PC-3 (cell line): ENCODE results near the gene CARF. TPM values are rescaled to one million over a fixed set of nuclear protein-coding genes. Genes with fewer than 3 reads are reported as not detected.

Experiments used
- ATAC-seq: fragments of 200-7000 bp; cut with Tn5 transposase; 2 replicates; pipeline ENCODE4 v1.9.1; 2020; ENCODE audit warnings: mild to moderate bottlenecking, moderate library complexity
- BruUV-seq: library from RNA; stranded (reverse); fragments of 400-500 nt; replicated peaks from 2 replicates; lab custom pipeline; 2021; lab: Mats Ljungman, UMichigan
- CTCF ChIA-PET: fragments of 300-600 bp; sonication (Branson Sonifier 250); formaldehyde crosslinking; loops from one replicate; lab custom pipeline; 2022; ENCODE audit warnings: antibody characterized with exemption; lab: Charles Lee
- POLR2A ChIA-PET: fragments of 300-600 bp; sonication (Branson Sonifier 250); formaldehyde crosslinking; loops from one replicate; lab custom pipeline; 2022; ENCODE audit warnings: antibody characterized with exemption; ENCODE audit not compliant: unreplicated experiment; lab: Charles Lee
- DNase-seq: peaks from one replicate; pipeline ENCODE4 v3.0.0-alpha.2; 2015
- H2AFZ ChIP-seq: fragments of 300-600 bp; sonication (generic); 2 replicates; pipeline ENCODE4 v1.6.0; 2016; ENCODE audit warnings: antibody characterized with exemption, low read length
- H3F3A ChIP-seq: fragments of 300-600 bp; sonication (generic); one replicate; pipeline ENCODE4 v1.6.0; 2017; ENCODE audit warnings: antibody characterized with exemption, low read length, control low read depth, mild to moderate bottlenecking; ENCODE audit not compliant: unreplicated experiment
- H3K27ac ChIP-seq: fragments of 300-600 bp; sonication (generic); 2 replicates; pipeline ENCODE4 v1.5.1; 2016; ENCODE audit warnings: mild to moderate bottlenecking, low read length
- H3K27me3 ChIP-seq: fragments of 300-600 bp; sonication (generic); 2 replicates; pipeline ENCODE4 v1.6.1; 2016; ENCODE audit warnings: low read length, mixed read lengths
- H3K36me3 ChIP-seq: fragments of 300-600 bp; sonication (generic); 2 replicates; pipeline ENCODE4 v1.6.1; 2016; ENCODE audit warnings: low read depth, mixed run types, low read length, mixed read lengths
- H3K4me1 ChIP-seq: fragments of 300-600 bp; sonication (generic); 2 replicates; pipeline ENCODE4 v1.5.1; 2016; ENCODE audit warnings: low read length; ENCODE audit not compliant: insufficient read depth
- H3K4me2 ChIP-seq: fragments of 300-600 bp; sonication (generic); 2 replicates; pipeline ENCODE4 v1.6.0; 2016; ENCODE audit warnings: low read length
- H3K4me3 ChIP-seq: fragments of 300-600 bp; sonication (generic); 2 replicates; pipeline ENCODE4 v1.5.1; 2016; ENCODE audit warnings: mild to moderate bottlenecking, low read length, mixed read lengths
- H3K79me2 ChIP-seq: fragments of 300-600 bp; sonication (generic); 2 replicates; pipeline ENCODE4 v1.6.1; 2017; ENCODE audit warnings: low read length, mixed read lengths
- H3K9ac ChIP-seq: fragments of 300-600 bp; sonication (generic); 2 replicates; pipeline ENCODE4 v1.6.0; 2016; ENCODE audit warnings: mild to moderate bottlenecking, low read length
- H3K9me2 ChIP-seq: fragments of 300-600 bp; sonication (generic); replicated peaks from 2 replicates; pipeline ENCODE4 v1.6.1; 2016; ENCODE audit warnings: mixed run types, low read length, mixed read lengths
- H3K9me3 ChIP-seq: fragments of 300-600 bp; sonication (generic); 2 replicates; pipeline ENCODE4 v1.6.1; 2016; ENCODE audit warnings: low read length, mixed read lengths
- H4K20me1 ChIP-seq: fragments of 300-600 bp; sonication (generic); 2 replicates; pipeline ENCODE4 v1.6.1; 2016; ENCODE audit warnings: low read length, mixed read lengths
- EZH2 ChIP-seq: fragments of 300-600 bp; sonication (generic); IDR thresholded peaks from one replicate; pipeline ENCODE4 v1.6.1; 2017; ENCODE audit warnings: antibody characterized with exemption, mild to moderate bottlenecking, low read length; ENCODE audit not compliant: unreplicated experiment
- EZH2phosphoT487 ChIP-seq: fragments of 300-600 bp; sonication (generic); IDR thresholded peaks from 2 replicates; pipeline ENCODE4 v1.6.1; 2018; ENCODE audit warnings: mild to moderate bottlenecking, antibody characterized with exemption, low read length, borderline replicate concordance
- intact Hi-C: fragments of 100-400 bp; cut with micrococcal nuclease; formaldehyde crosslinking; loops from 2 replicates; pipeline ENCODE4 v1.9.0; 2023
- total RNA-seq: library from RNA; depleted of rRNA; stranded (reverse); fragments of >200 nt; gene quantifications from 2 replicates; pipeline ENCODE4 v1.2.3, GENCODE V29; 2014
- TF ChIP-seq, protein P1 (sequence below): fragments of 300-600 bp; sonication (generic); conservative IDR thresholded peaks from 2 replicates; pipeline ENCODE4 v1.5.1; 2017; ENCODE audit warnings: antibody characterized with exemption, low read depth, mild to moderate bottlenecking, low read length

CARF gene
- total RNA-seq, 1 experiment from 2014 or later = 4.4 TPM

DNA sequence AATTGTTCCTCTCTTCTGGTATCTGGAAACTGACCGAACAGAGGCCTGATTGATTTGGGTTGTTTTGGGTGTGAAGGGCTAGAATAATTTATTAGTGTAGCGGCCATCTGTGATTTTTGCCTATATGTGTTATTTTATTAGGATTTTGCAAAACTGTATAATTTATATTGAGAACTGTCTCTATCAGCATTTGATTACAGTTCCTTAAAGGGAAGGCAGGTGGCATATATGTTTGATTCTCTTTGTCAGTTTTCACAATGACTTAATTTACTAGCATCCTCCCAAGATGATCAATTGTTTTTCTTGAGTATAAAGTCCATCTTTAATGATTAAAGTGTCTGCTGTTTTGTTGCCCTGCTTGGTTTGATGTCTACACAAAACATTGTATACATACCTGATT lies 107.1 kb downstream of the CARF start:
- Histone ChIP-seq H3K27me3 (no peaks in the 10 kb centered on the region), H3K27ac (no peak overlapping the region), H3K79me2 (peaks cover 57% of the 10 kb centered on the region), H3K4me2 (peak overlapping the region; percentile 87), H3K36me3 (no peaks in the 10 kb centered on the region), H3K9ac (no peak overlapping the region), H3K4me3 (peak overlapping the region; percentile 60; the same call in 1 of the 2 replicates), H3F3A (no peaks in the 10 kb centered on the region), H2AFZ (no peak overlapping the region), H3K9me3 (no peaks in the 10 kb centered on the region), H4K20me1 (0 out of 2 replicates have a peak, but pooled peaks cover 2% of the 10 kb centered on the region), H3K9me2 (no peaks in the 10 kb centered on the region), H3K4me1 (peaks cover 42% of the 10 kb centered on the region)
- no peak for TF ChIP-seq EZH2phosphoT487
- TF ChIP-seq, protein P1, sequence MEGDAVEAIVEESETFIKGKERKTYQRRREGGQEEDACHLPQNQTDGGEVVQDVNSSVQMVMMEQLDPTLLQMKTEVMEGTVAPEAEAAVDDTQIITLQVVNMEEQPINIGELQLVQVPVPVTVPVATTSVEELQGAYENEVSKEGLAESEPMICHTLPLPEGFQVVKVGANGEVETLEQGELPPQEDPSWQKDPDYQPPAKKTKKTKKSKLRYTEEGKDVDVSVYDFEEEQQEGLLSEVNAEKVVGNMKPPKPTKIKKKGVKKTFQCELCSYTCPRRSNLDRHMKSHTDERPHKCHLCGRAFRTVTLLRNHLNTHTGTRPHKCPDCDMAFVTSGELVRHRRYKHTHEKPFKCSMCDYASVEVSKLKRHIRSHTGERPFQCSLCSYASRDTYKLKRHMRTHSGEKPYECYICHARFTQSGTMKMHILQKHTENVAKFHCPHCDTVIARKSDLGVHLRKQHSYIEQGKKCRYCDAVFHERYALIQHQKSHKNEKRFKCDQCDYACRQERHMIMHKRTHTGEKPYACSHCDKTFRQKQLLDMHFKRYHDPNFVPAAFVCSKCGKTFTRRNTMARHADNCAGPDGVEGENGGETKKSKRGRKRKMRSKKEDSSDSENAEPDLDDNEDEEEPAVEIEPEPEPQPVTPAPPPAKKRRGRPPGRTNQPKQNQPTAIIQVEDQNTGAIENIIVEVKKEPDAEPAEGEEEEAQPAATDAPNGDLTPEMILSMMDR = no peak; the same call in 1 of the 2 replicates
- no peak for TF ChIP-seq EZH2
- ChIA-PET CTCF (no interaction called here), POLR2A (no interaction called here)
- ATAC-seq (no peak), DNase-seq (no peak)
- intact Hi-C loops = no loop called here
- no TSS peak for BruUV-seq

DNA sequence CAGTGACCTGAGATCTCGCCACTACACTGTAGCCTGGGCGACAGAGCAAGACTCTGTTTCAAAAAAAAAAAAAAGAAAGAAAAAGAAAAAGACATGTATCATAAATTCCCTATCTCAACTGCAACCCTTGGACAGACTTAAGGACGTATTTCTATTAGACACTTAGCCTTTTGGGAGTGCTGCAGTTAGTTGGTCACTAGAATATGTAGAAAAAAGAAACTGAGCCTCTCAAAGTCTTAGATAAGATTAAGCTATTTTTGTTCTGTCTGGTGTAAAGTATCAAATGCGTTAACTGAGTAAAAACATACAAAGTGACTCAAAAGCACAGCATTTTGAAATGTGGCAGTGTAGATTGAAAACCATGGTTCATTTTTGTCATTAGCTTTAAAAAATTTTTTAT lies 109.9 kb downstream of the CARF start:
- ChIA-PET CTCF (no interaction called here), POLR2A (no interaction called here)
- H3K4me1 ChIP-seq = peaks cover 27% of the 10 kb centered on the region
- BruUV-seq = no TSS peak
- no peaks in the 10 kb centered on the region for H3K9me2 ChIP-seq
- no peaks in the 10 kb centered on the region for H3K27me3 ChIP-seq
- H3F3A ChIP-seq = peaks cover 6% of the 10 kb centered on the region
- no peak overlapping the region for H3K4me2 ChIP-seq
- H3K27ac ChIP-seq = no peak overlapping the region
- TF ChIP-seq, protein P1 = no peak
- TF ChIP-seq EZH2phosphoT487 (no peak), EZH2 (no peak)
- intact Hi-C loops = no loop called here
- no peak overlapping the region for H3K9ac ChIP-seq
- H3K4me3 ChIP-seq = no peak overlapping the region
- no peaks in the 10 kb centered on the region for H3K9me3 ChIP-seq
- H2AFZ ChIP-seq = no peak overlapping the region
- H3K79me2 ChIP-seq = peaks cover 36% of the 10 kb centered on the region
- 0 out of 2 replicates have a peak, but pooled peaks cover 2% of the 10 kb centered on the region for H4K20me1 ChIP-seq
- ATAC-seq (no peak), DNase-seq (no peak)
- no peaks in the 10 kb centered on the region for H3K36me3 ChIP-seq

DNA sequence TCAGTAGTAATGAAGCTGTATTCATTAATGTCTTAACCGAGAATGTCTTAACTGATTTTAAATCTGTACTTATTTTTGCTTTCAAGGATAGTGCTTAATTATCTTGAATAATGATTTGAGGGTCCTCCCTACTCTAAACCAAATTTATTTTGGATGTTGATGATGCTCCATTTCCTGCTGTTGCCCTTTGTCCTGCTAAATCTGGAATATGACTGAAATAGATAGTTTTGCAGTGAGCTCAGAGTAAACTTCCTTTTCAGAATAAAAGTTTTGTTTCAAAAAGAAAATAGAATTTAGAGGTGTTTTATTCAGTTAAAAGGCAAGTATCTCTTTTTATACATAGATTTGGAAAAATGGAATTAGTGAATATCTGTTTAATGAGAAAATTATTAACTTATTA lies 110.7 kb downstream of the CARF start:
- no peak overlapping the region for H3K4me2 ChIP-seq
- CTCF ChIA-PET = no interaction called here
- BruUV-seq = no TSS peak

More for the DNA sequence above, 110.7 kb downstream of the CARF start:
- H3K4me3 ChIP-seq = no peak overlapping the region
- H3K27ac ChIP-seq = no peak overlapping the region
- TF ChIP-seq EZH2 (no peak), EZH2phosphoT487 (no peak)
- TF ChIP-seq, protein P1 = no peak
- H3K4me1 ChIP-seq = 0 out of 2 replicates have a peak, but pooled peaks cover 20% of the 10 kb centered on the region
- H3K9ac ChIP-seq = no peak overlapping the region
- DNase-seq (no peak), ATAC-seq (no peak)
- H3K9me2 ChIP-seq = no peaks in the 10 kb centered on the region
- intact Hi-C loops = no loop called here
- POLR2A ChIA-PET = no interaction called here
- H3F3A ChIP-seq = peaks cover 6% of the 10 kb centered on the region
- H4K20me1 ChIP-seq = 0 out of 2 replicates have a peak, but pooled peaks cover 2% of the 10 kb centered on the region
- no peak overlapping the region for H2AFZ ChIP-seq
- no peaks in the 10 kb centered on the region for H3K9me3 ChIP-seq
- H3K79me2 ChIP-seq = peaks cover 30% of the 10 kb centered on the region
- H3K27me3 ChIP-seq = no peaks in the 10 kb centered on the region
- no peaks in the 10 kb centered on the region for H3K36me3 ChIP-seq
